ENCODE measurements around the gene WFDC5. TPM values are rescaled to one million over a fixed set of nuclear protein-coding genes. Genes with fewer than 3 reads are reported as not detected.

WFDC5 gene
- total RNA-seq, 1 donor from 2014 or later = not detected

- Histone ChIP-seq H3K36me3 (no peaks in the 10 kb centered on the region), H3K4me3 (no peak overlapping the region), H3K27me3 (ENCODE audit: low read depth) (peaks cover 87% of the 10 kb centered on the region), H3K9me3 (replicated peaks) (no peaks in the 10 kb centered on the region), H3K27ac (replicated peaks) (no peak overlapping the region), H3K4me1 (no peaks in the 10 kb centered on the region)
- TF ChIP-seq CTCF (IDR thresholded peaks at IDR 0.05; ENCODE audit: borderline replicate concordance) = no peak
- DNase-seq = no peak
- intact Hi-C loops (cut with micrococcal nuclease) = no loop called here
Observed at GRCh38 chr20:45113865-45114264, 1.1 kb downstream of the WFDC5 start.

GRCh38 chr20:45112754-45113153 is 2.2 kb downstream of the WFDC5 start:
- intact Hi-C loops (cut with micrococcal nuclease) = no loop called here
- H3K36me3 ChIP-seq = no peaks in the 10 kb centered on the region
- H3K4me3 ChIP-seq = no peak overlapping the region
- no peak for DNase-seq
- no peaks in the 10 kb centered on the region for H3K9me3 ChIP-seq (replicated peaks)
- no peaks in the 10 kb centered on the region for H3K4me1 ChIP-seq
- H3K27me3 ChIP-seq (ENCODE audit: low read depth) = peaks cover 87% of the 10 kb centered on the region
- TF ChIP-seq CTCF (IDR thresholded peaks at IDR 0.05; ENCODE audit: borderline replicate concordance) = no peak
- H3K27ac ChIP-seq (replicated peaks) = no peak overlapping the region

- Histone ChIP-seq H3K4me1 (no peaks in the 10 kb centered on the region), H3K36me3 (no peaks in the 10 kb centered on the region), H3K9me3 (replicated peaks) (no peaks in the 10 kb centered on the region), H3K27ac (replicated peaks) (no peak overlapping the region), H3K27me3 (ENCODE audit: low read depth) (peaks cover 86% of the 10 kb centered on the region), H3K4me3 (no peak overlapping the region)
- peak; percentile 57 for TF ChIP-seq CTCF (IDR thresholded peaks at IDR 0.05; ENCODE audit: borderline replicate concordance)
- intact Hi-C loops (cut with micrococcal nuclease) = no loop called here
- no peak for DNase-seq
Observed at GRCh38 chr20:45111799-45112471, 3.0 kb downstream of the WFDC5 start.

- H3K36me3 ChIP-seq = no peaks in the 10 kb centered on the region
- no peak overlapping the region for H3K4me3 ChIP-seq
- peaks cover 81% of the 10 kb centered on the region for H3K27me3 ChIP-seq (ENCODE audit: low read depth)
- no peaks in the 10 kb centered on the region for H3K4me1 ChIP-seq
- intact Hi-C loops (cut with micrococcal nuclease) = no loop called here
- H3K9me3 ChIP-seq (replicated peaks) = no peaks in the 10 kb centered on the region
- DNase-seq = no peak
- no peak for TF ChIP-seq CTCF (IDR thresholded peaks at IDR 0.05; ENCODE audit: borderline replicate concordance)
- H3K27ac ChIP-seq (replicated peaks) = no peak overlapping the region
Observed at GRCh38 chr20:45111285-45111684, 3.7 kb downstream of the WFDC5 start.

- Histone ChIP-seq H3K4me3 (no peak overlapping the region), H3K27ac (replicated peaks) (no peak overlapping the region), H3K36me3 (no peaks in the 10 kb centered on the region), H3K9me3 (replicated peaks) (no peaks in the 10 kb centered on the region), H3K4me1 (no peaks in the 10 kb centered on the region), H3K27me3 (ENCODE audit: low read depth) (peaks cover 77% of the 10 kb centered on the region)
- no peak for DNase-seq
- intact Hi-C loops (cut with micrococcal nuclease) = no loop called here
- no peak for TF ChIP-seq CTCF (IDR thresholded peaks at IDR 0.05; ENCODE audit: borderline replicate concordance)
Observed at GRCh38 chr20:45110301-45110700, 4.7 kb downstream of the WFDC5 start.
